ENCODE measurements around the gene HOXB9. TPM values are rescaled to one million over a fixed set of nuclear protein-coding genes. Genes with fewer than 3 reads are reported as not detected.

HOXB9 gene
- total and polyA plus RNA-seq, 7 experiments from 2014 or later = 0.12 to 0.24 (median 0.16) TPM; not detected in 4

DNA sequence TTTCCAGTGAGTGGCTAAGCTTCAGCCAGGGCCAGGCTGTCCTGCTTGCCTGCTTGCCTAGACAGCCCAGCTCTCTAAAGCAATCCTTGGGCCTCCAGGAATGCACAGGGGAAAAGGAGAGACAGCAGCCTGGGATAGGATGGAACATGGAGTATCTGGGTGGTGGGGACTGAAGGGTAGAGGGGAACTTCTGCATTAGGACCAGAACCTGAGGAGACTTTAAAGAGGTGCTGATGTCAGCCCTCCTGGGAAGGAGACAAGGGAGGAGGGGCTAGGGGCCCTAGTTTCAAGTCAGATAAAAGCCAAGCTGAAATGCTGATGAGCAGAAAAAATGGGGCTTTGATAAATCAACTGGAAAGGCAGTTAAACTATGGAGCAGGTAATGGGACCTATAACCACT, 17.1 kb downstream of the HOXB9 start:
- H3K27ac ChIP-seq (ENCODE audit: low read depth, low read length) = no peak overlapping the region
- ChIA-PET POLR2A (interaction anchor here (0.6 kb wide), 1 partner anchor 242 kb away, joined by 4 read pairs; no protein-coding TSS in a partner anchor), CTCF (interaction anchor here (0.9 to 1.7 kb wide), 2 partner anchors 8 to 9 kb away, joined by 4 to 7 read pairs; no protein-coding TSS in a partner anchor)
- H3K4me1 ChIP-seq (ENCODE audit: control insufficient read depth in 2 of 2, insufficient read depth in 2 of 2, low read length in 2 of 2) = peaks cover 20 to 37% of the 10 kb centered on the region in 2 donors
- H3K9me3 ChIP-seq (ENCODE audit: control insufficient read depth in 2 of 3, low read length in 3 of 3) = no peaks in the 10 kb centered on the region
- DNase-seq (no peak), ATAC-seq (no peak)
- peaks cover 0 to 40% of the 10 kb centered on the region in 2 donors for H3K27me3 ChIP-seq (ENCODE audit: control insufficient read depth in 2 of 2, insufficient read depth in 2 of 2, low read length in 2 of 2)
- peaks cover 31 to 39% (median 34%) of the 10 kb centered on the region in 7 donors for H3K4me1 Mint-ChIP-seq
- no peak overlapping the region for H3K4me3 ChIP-seq (ENCODE audit: low read length)
- H3K36me3 Mint-ChIP-seq = peaks cover 0 to 1% (median 0%) of the 10 kb centered on the region in 5 donors
- peaks cover 72 to 83% (median 76%) of the 10 kb centered on the region in 5 donors for H3K27me3 Mint-ChIP-seq
- H3K36me3 ChIP-seq (ENCODE audit: control insufficient read depth in 2 of 3, insufficient read depth in 3 of 3, low read length in 3 of 3) = no peaks in the 10 kb centered on the region
- H3K4me3 Mint-ChIP-seq = peak overlapping the region in 9 of 10 donors; percentile 1 to 95 (median 50)
- H3K27ac Mint-ChIP-seq = no peak overlapping the region
- H3K9me3 Mint-ChIP-seq = peaks cover 0 to 3% (median 0%) of the 10 kb centered on the region in 11 donors
- intact Hi-C loops (cut with micrococcal nuclease) = no loop called here

DNA sequence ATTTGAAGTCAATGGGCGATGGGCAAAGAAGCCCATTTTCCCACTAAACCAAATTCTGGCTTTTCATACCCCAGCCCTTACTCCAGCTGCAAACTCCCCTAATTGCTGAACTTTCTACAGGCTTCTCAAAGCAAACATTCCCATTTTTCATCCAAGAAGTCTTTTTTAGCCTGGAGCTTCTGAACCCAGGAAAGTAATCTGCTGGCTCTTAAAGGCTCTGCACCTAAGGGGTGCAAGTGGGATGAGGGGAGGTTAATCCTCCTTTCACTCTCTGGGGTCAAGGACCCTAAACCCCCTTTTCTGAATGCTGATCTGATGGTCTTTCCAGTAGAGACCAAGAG, 17.7 kb downstream of the HOXB9 start:
- no peak overlapping the region for H3K4me3 ChIP-seq (ENCODE audit: low read length)
- H3K27ac Mint-ChIP-seq = no peak overlapping the region
- H3K36me3 Mint-ChIP-seq = peaks cover 0 to 1% (median 0%) of the 10 kb centered on the region in 5 donors
- H3K4me1 Mint-ChIP-seq = peaks cover 26 to 36% (median 30%) of the 10 kb centered on the region in 7 donors
- ATAC-seq (no peak), DNase-seq (no peak)
- H3K9me3 Mint-ChIP-seq = peaks cover 0 to 3% (median 0%) of the 10 kb centered on the region in 11 donors
- no peaks in the 10 kb centered on the region for H3K9me3 ChIP-seq (ENCODE audit: control insufficient read depth in 2 of 3, low read length in 3 of 3)
- POLR2A ChIA-PET = no interaction called here
- CTCF ChIA-PET = interaction anchor here (0.6 to 0.7 kb wide), 2 partner anchors 296 to 905 kb away, joined by 3 to 4 read pairs; no protein-coding TSS in a partner anchor
- peaks cover 0 to 36% of the 10 kb centered on the region in 2 donors for H3K27me3 ChIP-seq (ENCODE audit: control insufficient read depth in 2 of 2, insufficient read depth in 2 of 2, low read length in 2 of 2)
- intact Hi-C loops (cut with micrococcal nuclease) = no loop called here
- no peak overlapping the region for H3K27ac ChIP-seq (ENCODE audit: low read depth, low read length)
- no peaks in the 10 kb centered on the region for H3K36me3 ChIP-seq (ENCODE audit: control insufficient read depth in 2 of 3, insufficient read depth in 3 of 3, low read length in 3 of 3)
- no peak overlapping the region for H3K4me3 Mint-ChIP-seq
- peaks cover 15 to 31% of the 10 kb centered on the region in 2 donors for H3K4me1 ChIP-seq (ENCODE audit: control insufficient read depth in 2 of 2, insufficient read depth in 2 of 2, low read length in 2 of 2)
- peaks cover 72 to 83% (median 74%) of the 10 kb centered on the region in 5 donors for H3K27me3 Mint-ChIP-seq

DNA sequence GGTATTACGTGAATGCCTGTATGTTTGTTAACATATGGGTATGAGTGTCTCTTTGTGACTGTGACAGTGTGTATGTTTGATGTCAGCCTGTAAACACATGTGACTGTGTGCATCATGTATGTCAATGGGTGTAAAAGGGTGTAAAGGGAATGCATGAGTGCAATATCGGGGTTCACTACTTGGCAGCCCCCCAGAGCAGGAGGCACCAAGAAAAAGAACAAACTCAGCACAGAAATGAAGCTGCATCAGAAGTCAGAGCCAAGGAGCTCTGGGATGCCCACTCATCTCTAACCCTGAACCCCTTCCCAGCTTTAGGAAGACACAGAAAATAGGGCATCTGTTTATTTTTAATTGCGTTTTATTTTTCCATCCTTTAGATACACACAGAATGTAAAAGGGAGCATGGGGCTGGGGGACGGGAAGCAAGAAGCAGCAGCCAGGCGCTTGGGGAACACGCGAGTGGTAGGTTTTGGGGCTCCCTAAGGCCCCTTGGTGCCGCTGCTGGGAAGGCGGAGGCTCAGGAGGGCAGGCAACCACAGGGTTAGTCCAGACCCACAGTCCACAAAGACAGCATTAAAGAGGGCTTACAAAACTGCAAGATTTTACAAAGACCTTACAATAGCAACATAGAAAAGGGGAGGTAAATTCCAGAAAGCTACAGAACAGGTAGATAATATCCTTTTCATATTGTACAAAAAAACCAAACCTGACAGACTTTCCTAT, 19.1 kb downstream of the HOXB9 start:
- H3K4me3 Mint-ChIP-seq = no peak overlapping the region
- peaks cover 0 to 1% (median 0%) of the 10 kb centered on the region in 5 donors for H3K36me3 Mint-ChIP-seq
- DNase-seq (no peak), ATAC-seq (no peak)
- H3K27ac Mint-ChIP-seq = no peak overlapping the region
- POLR2A ChIA-PET = interaction anchor here (1.0 kb wide), 2 partner anchors 9 to 11 kb away, joined by 3 read pairs; no protein-coding TSS in a partner anchor
- no peak overlapping the region for H3K4me3 ChIP-seq (ENCODE audit: low read length)
- peaks cover 8 to 18% of the 10 kb centered on the region in 2 donors for H3K4me1 ChIP-seq (ENCODE audit: control insufficient read depth in 2 of 2, insufficient read depth in 2 of 2, low read length in 2 of 2)
- H3K4me1 Mint-ChIP-seq = peaks cover 13 to 32% (median 21%) of the 10 kb centered on the region in 7 donors
- H3K9me3 ChIP-seq (ENCODE audit: control insufficient read depth in 2 of 3, low read length in 3 of 3) = no peaks in the 10 kb centered on the region
- no peak overlapping the region for H3K27ac ChIP-seq (ENCODE audit: low read depth, low read length)
- no peaks in the 10 kb centered on the region for H3K36me3 ChIP-seq (ENCODE audit: control insufficient read depth in 2 of 3, insufficient read depth in 3 of 3, low read length in 3 of 3)
- CTCF ChIA-PET = interaction anchor here (0.6 to 1.8 kb wide), 2 partner anchors 12 to 280 kb away, joined by 3 to 7 read pairs; no protein-coding TSS in a partner anchor
- intact Hi-C loops (cut with micrococcal nuclease) = no loop called here
- H3K27me3 ChIP-seq (ENCODE audit: control insufficient read depth in 2 of 2, insufficient read depth in 2 of 2, low read length in 2 of 2) = peaks cover 1 to 34% of the 10 kb centered on the region in 2 donors
- peaks cover 72 to 84% (median 73%) of the 10 kb centered on the region in 5 donors for H3K27me3 Mint-ChIP-seq
- H3K9me3 Mint-ChIP-seq = peaks cover 0 to 3% (median 0%) of the 10 kb centered on the region in 11 donors

DNA sequence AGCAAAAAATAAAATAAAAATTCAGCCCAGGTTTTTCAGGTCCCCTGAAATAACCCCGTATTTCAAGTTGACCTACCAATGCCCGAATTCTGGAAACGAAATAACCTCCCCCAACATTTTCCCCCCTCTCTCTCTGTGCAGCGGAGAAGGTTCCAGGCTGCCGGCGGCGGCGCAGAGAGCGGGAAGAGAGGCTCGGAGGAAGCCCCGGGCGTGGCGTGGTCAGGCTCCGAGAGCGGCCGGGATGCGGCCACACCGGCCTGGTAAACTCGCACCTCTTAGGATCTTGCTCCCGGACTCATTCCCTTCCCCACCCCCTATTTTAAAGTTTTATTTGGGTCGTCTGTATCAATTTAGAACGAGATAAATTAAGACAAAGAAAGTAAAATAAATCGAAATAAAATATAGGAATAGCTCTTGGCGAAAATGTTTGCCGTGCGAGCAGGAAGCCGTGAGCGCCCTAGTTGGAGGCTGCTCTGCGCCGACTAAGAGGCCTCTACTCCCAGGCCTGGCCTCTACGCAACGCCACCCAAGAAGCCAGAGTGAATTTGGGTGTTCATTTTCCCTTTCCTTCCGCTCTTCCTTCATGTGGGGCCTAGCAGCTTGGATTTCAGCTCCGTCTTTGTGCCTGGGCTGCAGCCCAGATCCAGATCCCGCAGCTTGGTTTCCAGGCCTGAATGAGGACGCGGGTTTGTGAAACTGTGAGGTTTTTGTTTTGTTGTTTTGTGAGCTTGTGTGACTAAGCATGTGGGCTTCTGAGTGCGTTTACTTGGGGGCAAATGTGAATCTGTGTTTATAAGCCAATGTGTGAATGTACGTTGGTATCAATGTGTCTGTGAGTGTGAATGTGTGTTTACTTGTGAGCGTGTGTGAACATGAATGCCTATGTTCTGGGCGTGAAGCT, 19.9 kb downstream of the HOXB9 start:
- no peak overlapping the region for H3K4me3 ChIP-seq (ENCODE audit: low read length)
- peaks cover 9 to 36% of the 10 kb centered on the region in 2 donors for H3K27me3 ChIP-seq (ENCODE audit: control insufficient read depth in 2 of 2, insufficient read depth in 2 of 2, low read length in 2 of 2)
- no peak overlapping the region for H3K27ac ChIP-seq (ENCODE audit: low read depth, low read length)
- DNase-seq (no peak), ATAC-seq (no peak)
- peaks cover 74 to 86% (median 75%) of the 10 kb centered on the region in 5 donors for H3K27me3 Mint-ChIP-seq
- ChIA-PET POLR2A (interaction anchor here (0.6 kb wide), 1 partner anchor 310 kb away, joined by 3 read pairs; no protein-coding TSS in a partner anchor), CTCF (interaction anchor here (1.8 kb wide), 1 partner anchor 12 kb away, joined by 7 read pairs; no protein-coding TSS in a partner anchor)
- peaks cover 0 to 1% (median 0%) of the 10 kb centered on the region in 11 donors for H3K9me3 Mint-ChIP-seq
- H3K36me3 Mint-ChIP-seq = no peaks in the 10 kb centered on the region
- no peak overlapping the region for H3K27ac Mint-ChIP-seq
- no peaks in the 10 kb centered on the region for H3K36me3 ChIP-seq (ENCODE audit: control insufficient read depth in 2 of 3, insufficient read depth in 3 of 3, low read length in 3 of 3)
- no peak overlapping the region for H3K4me3 Mint-ChIP-seq
- intact Hi-C loops (cut with micrococcal nuclease) = no loop called here
- peaks cover 7 to 29% (median 15%) of the 10 kb centered on the region in 7 donors for H3K4me1 Mint-ChIP-seq
- peaks cover 3 to 12% of the 10 kb centered on the region in 2 donors for H3K4me1 ChIP-seq (ENCODE audit: control insufficient read depth in 2 of 2, insufficient read depth in 2 of 2, low read length in 2 of 2)
- H3K9me3 ChIP-seq (ENCODE audit: control insufficient read depth in 2 of 3, low read length in 3 of 3) = no peaks in the 10 kb centered on the region

DNA sequence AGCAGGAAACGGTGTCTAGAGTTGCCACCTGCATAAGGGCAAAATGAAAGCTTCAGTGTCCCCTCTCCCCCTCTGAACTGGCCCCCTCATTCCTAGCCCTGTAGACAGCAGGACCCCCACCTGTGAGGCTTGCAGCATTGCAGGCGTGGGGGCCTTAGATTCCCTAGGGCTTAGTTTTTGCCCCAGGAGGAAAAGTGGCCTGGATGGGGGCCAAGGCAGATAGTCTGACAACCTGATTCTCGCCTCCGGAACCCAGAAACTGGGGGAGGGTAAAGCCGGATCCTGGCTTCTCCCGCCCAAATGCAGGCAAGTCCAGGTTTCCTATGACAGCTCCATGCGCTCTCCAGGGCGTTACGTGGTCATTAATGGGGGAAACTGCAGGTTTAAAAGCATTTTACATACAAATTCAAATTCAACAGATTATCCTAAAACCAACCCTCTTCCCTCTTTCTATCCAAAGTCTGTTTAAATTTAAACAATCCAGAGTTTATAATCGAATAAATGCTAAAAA, 20.7 kb downstream of the HOXB9 start:
- Histone ChIP-seq H3K9me3 (ENCODE audit: control insufficient read depth in 2 of 3, low read length in 3 of 3) (no peaks in the 10 kb centered on the region), H3K4me3 (ENCODE audit: low read length) (no peak overlapping the region), H3K27ac (ENCODE audit: low read depth, low read length) (no peak overlapping the region), H3K4me1 (ENCODE audit: control insufficient read depth in 2 of 2, insufficient read depth in 2 of 2, low read length in 2 of 2) (peaks cover 0 to 6% of the 10 kb centered on the region in 2 donors), H3K27me3 (ENCODE audit: control insufficient read depth in 2 of 2, insufficient read depth in 2 of 2, low read length in 2 of 2) (peaks cover 13 to 33% of the 10 kb centered on the region in 2 donors), H3K36me3 (ENCODE audit: control insufficient read depth in 2 of 3, insufficient read depth in 3 of 3, low read length in 3 of 3) (no peaks in the 10 kb centered on the region)
- ChIA-PET POLR2A (interaction anchor here (0.6 kb wide), 1 partner anchor 309 kb away, joined by 3 read pairs; no protein-coding TSS in a partner anchor), CTCF (interaction anchor here (0.5 to 1.8 kb wide), 4 partner anchors 12 to 1394 kb away, joined by 3 to 7 read pairs (median 3); no protein-coding TSS in a partner anchor)
- peaks cover 0 to 1% (median 0%) of the 10 kb centered on the region in 11 donors for H3K9me3 Mint-ChIP-seq
- no peak for ATAC-seq
- DNase-seq = no peak
- H3K27me3 Mint-ChIP-seq = peaks cover 76 to 86% (median 77%) of the 10 kb centered on the region in 5 donors
- H3K4me1 Mint-ChIP-seq = peaks cover 0 to 25% (median 8%) of the 10 kb centered on the region in 7 donors
- H3K4me3 Mint-ChIP-seq = no peak overlapping the region
- intact Hi-C loops (cut with micrococcal nuclease) = no loop called here
- H3K36me3 Mint-ChIP-seq = no peaks in the 10 kb centered on the region
- H3K27ac Mint-ChIP-seq = no peak overlapping the region

All from naive thymus-derived CD4-positive, alpha-beta T cell (primary cell).